HG02571 (cell line): Measurements from ENCODE around the gene FCHSD2.
"Not testable (repeated sequence)": the region's sequence is repeated elsewhere in the genome, so short reads cannot be mapped to it uniquely, and the experiment has no call there.

ENCODE experiments used
- ATAC-seq: cut with Tn5 transposase; IDR thresholded peaks from one replicate; pipeline ENCODE4 v1.9.1; 2021; ENCODE audit warnings: mild to moderate bottlenecking, moderate library complexity; ENCODE audit not compliant: unreplicated experiment

FCHSD2 gene

DNA sequence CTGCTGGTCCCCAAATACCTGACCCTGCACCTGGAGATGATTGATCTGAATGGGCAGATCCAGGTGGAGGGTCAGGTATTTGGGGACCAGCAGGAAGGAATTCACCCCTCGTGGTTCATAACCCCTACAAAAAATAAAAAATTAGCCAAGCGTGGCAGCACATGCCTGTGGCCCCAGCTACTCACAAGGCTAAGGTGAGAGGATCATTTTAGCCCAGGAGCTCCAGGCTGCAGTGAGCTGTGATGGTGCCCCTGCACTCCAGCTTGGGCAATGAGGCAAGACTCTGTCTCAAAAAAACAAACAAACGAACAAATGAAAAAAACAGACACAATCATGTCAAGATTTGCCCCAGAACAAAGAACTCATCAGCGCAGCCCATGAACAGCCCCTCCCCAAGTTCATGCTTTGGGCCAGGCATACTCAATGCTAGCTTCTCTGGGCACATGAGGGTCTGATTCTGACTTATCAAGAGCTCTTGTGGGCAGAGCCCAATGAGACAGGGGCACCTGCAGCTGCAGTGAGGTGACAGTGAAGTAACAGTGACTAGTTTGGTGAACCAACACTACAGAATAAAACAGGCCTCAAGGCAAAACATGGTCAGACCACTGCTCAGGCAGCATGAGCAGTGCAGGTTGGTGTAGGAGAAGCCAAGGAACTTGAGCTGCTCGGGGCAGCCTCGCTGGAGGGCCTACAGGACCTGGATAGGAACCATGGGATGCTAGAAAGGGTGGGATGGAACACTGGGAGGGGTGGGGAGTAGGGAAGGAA, 10.2 kb upstream of the FCHSD2 start:
- no peak for ATAC-seq

DNA sequence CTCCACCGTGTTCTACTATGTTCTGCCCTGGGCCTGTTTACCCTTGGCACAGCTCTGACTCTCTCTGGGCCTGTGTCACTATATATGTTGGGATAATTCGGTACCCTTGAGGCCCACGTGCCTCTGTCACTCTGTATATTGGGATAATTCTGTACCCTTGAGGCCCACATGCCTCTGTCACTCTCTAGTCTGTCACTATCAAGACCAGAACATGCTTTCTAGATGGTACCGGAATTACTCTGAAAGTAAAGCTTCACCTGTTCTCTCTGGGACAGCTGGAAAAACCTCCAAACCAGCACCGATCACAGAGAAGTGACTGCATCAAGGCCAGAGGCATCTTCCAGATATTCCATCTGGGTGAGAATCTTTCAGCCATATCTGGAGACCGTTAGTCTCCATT, 9.3 kb upstream of the FCHSD2 start:
- ATAC-seq = no peak

- ATAC-seq = no peak
These were observed 7.0 kb upstream of the FCHSD2 start for GRCh38 chr11:73149105-73149504.

DNA sequence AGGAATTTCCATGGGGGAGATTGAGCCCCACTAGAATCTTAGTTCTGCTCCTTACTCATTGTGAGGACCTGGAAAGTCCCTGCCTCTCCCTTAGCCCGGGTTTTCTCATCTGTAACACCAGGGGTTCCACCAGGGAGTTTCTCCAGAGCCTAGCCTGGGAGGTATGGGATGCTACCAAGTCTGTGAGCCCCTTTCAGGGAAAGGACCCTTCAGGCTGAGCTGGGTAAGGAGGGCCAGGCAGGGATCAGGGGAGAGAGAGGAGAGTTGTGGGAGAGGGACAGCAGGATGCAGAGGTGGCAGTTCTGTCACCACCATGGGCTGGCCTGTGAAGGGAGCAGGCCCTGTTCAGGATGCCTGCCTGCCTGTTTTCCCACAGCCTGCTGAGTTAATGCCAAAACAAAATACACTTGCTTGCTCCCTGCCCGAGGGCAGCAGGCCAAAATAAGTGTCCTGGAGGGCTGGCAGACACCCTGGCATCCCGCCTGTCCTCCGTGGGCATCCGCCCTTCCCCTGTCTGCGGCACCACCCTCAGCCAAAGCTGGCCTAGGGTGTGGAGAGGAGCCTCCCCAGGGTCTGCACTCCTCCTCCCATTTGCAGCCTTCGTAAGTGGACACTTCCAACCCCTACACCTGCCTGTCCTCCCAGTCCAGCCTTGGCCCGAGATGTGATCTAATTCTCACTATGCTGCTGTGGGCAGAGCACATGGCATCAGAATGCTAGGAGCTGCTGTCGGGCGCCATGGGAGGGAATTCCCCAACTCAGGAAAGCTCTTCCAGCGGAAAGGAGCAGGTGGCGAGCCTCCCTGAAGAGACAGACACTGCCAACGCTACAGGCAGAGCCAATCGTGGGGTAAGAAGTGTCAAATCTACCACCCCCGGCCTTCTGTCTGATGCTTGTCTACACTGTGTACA, 5.9 kb upstream of the FCHSD2 start:
- no peak for ATAC-seq

GRCh38 chr11:73145986-73146575, 4.0 kb upstream of the FCHSD2 start:
- ATAC-seq = no peak

- ATAC-seq = no peak
These were observed 1.2 kb upstream of the FCHSD2 start for GRCh38 chr11:73143126-73143838.

- peak; percentile 19 for ATAC-seq
These were observed 600 bp downstream of the FCHSD2 start for GRCh38 chr11:73141309-73142127.

DNA sequence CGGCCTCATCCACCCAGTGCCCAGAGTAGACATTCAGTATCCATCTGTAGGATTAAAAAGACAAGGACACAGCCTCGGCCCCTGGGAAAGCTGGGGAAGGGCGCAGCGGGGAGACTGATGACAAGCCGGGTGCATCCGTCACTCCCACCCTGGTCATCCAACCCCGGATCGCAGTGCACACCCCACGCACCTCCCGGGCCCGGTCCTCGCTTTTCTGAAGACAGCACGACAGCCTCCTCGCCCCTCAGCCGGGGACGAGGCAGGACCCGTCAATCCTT, 1.1 kb downstream of the FCHSD2 start:
- no peak for ATAC-seq

DNA sequence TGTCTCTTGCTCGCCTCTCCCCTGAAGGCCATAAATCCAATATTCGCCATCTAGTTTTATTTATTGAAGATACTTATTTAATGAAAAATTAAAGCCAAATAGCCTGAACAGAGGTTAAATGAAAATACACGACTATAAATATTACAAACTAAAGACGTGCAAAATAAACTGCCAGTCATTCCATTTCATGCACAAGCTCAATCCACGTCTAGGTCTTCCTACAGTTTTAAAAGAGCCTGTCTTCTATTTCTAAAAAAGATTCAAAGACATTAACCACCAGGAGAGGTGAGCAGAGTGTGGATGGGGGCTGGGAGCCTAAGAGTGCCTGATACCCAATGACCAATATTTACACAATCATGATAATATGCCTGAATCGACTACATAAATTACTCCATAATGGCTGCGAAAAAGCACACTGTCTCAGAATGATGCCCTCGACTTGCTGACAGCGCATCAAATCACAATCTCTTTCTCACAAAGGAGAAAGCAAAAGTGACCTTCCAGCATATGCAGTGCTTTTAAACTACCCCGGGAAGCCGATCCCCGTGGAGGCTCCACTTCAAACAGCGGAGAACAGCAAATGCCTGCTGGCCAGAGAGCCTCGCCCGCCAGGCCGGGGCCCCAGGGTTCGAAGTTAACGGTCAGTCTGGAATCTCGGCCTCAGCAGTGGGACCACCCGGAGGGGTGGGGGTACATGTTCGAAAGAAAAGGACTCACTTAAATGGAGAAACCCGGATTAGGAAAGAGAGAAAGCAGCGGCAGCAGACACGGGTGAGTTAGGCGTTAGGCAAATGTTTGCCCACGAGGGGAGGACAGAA, 1.7 kb downstream of the FCHSD2 start:
- no peak for ATAC-seq

- ATAC-seq = no peak
These were observed 2.5 kb downstream of the FCHSD2 start for GRCh38 chr11:73139476-73140198.

GRCh38 chr11:73137944-73138274, 4.2 kb downstream of the FCHSD2 start:
- no peak for ATAC-seq

- ATAC-seq = no peak
These were observed 4.7 kb downstream of the FCHSD2 start for GRCh38 chr11:73137262-73137943.

GRCh38 chr11:73136722-73137121, 5.4 kb downstream of the FCHSD2 start:
- ATAC-seq = not testable (repeated sequence)

GRCh38 chr11:73135346-73136284, 6.5 kb downstream of the FCHSD2 start:
- ATAC-seq = no peak

DNA sequence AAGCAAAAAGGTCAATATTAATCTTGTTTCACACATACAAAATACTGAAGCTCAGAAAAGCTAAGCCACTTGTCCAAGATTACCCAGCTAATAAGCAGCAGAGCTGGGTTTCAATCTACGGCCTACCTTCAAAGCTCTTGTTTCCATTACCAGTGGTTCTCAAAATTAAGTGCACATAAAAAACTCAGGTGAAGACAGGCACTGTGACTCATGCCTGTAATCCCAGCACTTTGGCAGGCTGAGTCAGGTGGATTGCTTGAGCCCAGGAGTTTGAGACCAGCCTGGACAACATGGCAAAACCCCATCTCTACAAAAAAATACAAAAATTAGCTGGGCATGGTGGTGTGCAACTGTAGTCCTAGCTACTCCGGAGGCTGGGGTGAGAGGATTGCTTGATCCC, 9.8 kb downstream of the FCHSD2 start:
- ATAC-seq = not testable (repeated sequence)

GRCh38 chr11:73130181-73130580, 11.9 kb downstream of the FCHSD2 start:
- no peak for ATAC-seq

- no peak for ATAC-seq
These were observed 12.9 kb downstream of the FCHSD2 start for GRCh38 chr11:73129198-73129597.
